ENCODE data around the gene CST2.
"Not testable (repeated sequence)": the region's sequence is repeated elsewhere in the genome, so short reads cannot be mapped to it uniquely, and the experiment has no call there.

CST2 gene

DNA sequence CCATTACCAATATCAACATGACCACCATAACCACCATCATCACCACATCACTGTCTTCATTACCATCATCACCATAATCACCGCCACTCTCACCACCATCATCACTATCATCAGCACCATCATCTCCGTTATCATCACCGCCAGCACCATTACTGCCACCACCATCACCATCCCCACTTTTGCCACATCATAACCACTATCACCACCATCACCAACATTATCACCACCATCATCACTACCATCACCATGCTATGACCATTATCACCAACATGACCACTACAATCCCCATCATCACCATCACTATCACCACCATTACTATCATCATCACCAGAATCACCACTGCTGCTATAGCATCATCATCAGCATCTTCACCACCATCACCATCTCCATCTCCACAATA lies 25.7 kb downstream of the CST2 start:
- H3K4me3 ChIP-seq (replicated peaks; ENCODE audit: low read depth, low read length) = no peak overlapping the region
- TF ChIP-seq, protein P1, sequence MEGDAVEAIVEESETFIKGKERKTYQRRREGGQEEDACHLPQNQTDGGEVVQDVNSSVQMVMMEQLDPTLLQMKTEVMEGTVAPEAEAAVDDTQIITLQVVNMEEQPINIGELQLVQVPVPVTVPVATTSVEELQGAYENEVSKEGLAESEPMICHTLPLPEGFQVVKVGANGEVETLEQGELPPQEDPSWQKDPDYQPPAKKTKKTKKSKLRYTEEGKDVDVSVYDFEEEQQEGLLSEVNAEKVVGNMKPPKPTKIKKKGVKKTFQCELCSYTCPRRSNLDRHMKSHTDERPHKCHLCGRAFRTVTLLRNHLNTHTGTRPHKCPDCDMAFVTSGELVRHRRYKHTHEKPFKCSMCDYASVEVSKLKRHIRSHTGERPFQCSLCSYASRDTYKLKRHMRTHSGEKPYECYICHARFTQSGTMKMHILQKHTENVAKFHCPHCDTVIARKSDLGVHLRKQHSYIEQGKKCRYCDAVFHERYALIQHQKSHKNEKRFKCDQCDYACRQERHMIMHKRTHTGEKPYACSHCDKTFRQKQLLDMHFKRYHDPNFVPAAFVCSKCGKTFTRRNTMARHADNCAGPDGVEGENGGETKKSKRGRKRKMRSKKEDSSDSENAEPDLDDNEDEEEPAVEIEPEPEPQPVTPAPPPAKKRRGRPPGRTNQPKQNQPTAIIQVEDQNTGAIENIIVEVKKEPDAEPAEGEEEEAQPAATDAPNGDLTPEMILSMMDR (IDR thresholded peaks at IDR 0.05; ENCODE audit: low read length, missing control alignments) = no peak
- DNase-seq (ENCODE audit: low read depth) = no peak

DNA sequence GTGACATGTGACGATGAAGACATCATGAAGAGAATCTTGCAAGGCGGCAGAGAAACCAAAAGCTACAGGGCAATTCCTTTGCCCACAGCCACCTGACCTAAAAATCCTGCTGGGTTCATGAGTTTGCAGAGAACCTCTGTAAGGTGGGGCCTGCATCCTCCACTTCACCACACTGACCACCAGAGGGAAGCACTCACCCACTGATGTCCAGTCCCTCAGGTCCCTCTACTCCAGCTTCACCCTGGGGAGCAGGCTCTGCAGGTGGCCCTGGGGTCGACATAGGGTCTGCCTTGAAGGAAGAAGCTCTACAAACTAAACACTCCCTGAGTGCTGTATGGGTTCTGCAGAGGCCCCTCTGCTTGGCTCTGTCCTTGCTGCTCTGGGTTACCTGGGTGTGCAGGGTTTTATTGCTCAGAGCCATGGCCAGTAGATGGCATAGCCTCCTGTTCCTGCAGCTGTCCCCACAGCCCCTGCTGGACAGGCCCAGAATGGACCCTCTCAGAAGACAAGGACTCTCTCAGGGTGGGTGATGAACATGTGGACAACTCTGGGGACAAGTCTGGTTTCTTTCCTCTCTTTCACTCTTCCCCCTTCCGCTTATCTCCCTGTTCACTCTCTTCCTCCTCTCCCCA lies 27.2 kb downstream of the CST2 start:
- H3K4me3 ChIP-seq (replicated peaks; ENCODE audit: low read depth, low read length) = not testable (repeated sequence)
- TF ChIP-seq, protein P1 (IDR thresholded peaks at IDR 0.05; ENCODE audit: low read length, missing control alignments) = peak; percentile 57
- peak; percentile 30 for DNase-seq (ENCODE audit: low read depth)

DNA sequence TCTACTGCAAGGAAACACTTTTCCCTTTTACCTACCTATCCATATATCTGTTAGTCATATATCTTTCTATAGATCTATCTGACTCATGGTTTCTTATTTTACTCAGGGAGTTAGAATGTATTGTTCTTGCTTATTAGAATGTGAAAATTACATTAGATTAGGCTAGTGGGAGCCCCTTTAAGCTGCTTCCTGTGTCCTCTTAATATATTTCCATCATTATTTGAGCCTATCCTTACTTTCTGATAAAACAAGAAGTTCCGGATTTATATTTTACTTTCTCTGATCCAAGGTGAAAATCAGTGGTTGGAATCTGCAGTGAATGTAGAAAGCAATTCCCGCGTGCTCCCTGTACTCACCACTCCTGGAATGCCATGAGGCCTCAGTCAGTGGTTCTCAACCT lies 31.0 kb downstream of the CST2 start:
- DNase-seq (ENCODE audit: low read depth) = no peak
- TF ChIP-seq, protein P1 (IDR thresholded peaks at IDR 0.05; ENCODE audit: low read length, missing control alignments) = no peak
- H3K4me3 ChIP-seq (replicated peaks; ENCODE audit: low read depth, low read length) = no peak overlapping the region

DNA sequence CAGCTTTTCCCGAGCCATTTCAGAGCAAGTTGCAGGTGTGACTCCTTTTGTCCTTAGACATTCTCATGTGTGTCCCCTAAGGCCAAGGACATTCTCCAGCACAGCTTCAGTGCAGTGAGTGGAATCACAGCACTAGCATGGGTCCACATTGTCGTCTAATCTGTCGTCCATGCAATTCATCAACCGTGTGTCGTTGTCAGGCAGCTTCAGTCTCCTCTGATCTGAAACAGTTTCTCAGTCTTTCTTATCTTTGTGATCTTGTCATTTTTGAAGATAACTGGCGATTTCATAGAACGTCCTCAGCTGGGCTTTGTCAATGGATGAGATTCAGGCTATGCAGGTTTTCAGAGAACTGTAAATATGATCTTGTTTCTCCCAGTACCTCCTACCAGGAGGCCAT lies 31.7 kb downstream of the CST2 start:
- H3K4me3 ChIP-seq (replicated peaks; ENCODE audit: low read depth, low read length) = no peak overlapping the region
- DNase-seq (ENCODE audit: low read depth) = no peak
- TF ChIP-seq, protein P1 (IDR thresholded peaks at IDR 0.05; ENCODE audit: low read length, missing control alignments) = no peak

DNA sequence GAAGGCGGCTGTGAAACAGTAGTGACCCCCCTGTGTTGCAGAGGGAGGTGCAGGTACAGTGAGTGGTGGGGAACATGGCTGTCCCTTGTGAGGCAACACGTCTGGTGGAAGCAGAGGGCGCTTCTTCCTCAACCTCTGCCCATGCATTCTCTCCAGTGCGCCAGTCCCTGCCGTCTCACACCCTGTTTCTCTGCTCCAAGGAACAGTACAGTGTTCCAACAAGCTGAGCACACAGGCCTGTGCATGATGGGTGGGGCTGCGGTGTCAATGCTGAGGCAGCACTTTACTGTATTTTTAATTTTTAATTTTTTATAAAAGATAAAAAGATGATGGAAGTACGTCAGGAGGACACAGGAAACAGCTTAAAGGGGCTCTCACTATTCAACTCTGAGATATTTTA lies 32.5 kb downstream of the CST2 start:
- no peak for DNase-seq (ENCODE audit: low read depth)
- no peak overlapping the region for H3K4me3 ChIP-seq (replicated peaks; ENCODE audit: low read depth, low read length)
- TF ChIP-seq, protein P1 (IDR thresholded peaks at IDR 0.05; ENCODE audit: low read length, missing control alignments) = no peak

DNA sequence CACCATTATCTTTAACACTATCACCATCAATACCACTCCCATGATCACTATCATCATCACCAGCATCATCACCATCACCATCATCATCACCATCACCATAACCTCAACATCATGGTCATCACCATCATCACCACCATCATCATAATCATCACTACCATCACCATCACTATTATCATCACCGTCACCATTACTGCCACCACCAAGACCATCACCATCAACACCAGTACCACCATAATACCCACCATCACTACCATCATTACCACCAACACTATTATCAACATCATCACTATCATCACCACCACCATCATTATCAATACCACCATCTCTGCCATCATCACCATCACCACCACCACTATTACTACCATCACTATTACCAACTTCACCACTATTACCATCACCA lies 43.1 kb downstream of the CST2 start:
- no peak overlapping the region for H3K4me3 ChIP-seq (replicated peaks; ENCODE audit: low read depth, low read length)
- TF ChIP-seq, protein P1 (IDR thresholded peaks at IDR 0.05; ENCODE audit: low read length, missing control alignments) = no peak
- no peak for DNase-seq (ENCODE audit: low read depth)

DNA sequence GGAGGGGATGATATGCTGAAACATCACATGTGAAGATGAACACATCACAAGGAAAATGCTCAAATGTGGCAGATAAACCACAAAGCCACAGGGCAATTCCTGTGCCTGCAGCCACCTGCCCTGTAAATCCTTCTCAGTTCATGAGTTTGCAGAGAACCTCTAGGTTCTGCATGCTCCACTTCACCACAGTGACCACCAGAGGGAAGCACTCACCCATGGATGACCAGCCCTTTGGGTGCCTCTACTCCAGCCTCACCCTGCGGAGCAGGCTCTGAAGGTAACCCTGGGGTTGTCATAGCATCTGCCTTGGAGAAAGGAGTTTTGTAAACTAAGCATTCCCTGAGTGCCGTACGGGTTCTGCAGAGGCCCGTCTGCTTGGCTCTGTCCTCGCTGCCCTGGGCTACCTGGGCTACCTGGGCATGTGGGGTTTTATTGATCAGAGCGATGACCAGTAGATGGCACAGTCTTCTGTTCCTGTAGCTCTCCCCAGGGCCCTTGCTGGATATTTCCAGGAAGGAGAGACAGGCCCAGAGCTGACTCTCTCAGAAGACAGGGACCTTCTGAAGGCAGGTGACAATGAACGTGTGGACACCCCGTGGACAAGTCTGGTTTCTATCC lies 44.1 kb downstream of the CST2 start:
- DNase-seq (ENCODE audit: low read depth) = peak; percentile 35
- TF ChIP-seq, protein P1 (IDR thresholded peaks at IDR 0.05; ENCODE audit: low read length, missing control alignments) = peak; percentile 65

DNA sequence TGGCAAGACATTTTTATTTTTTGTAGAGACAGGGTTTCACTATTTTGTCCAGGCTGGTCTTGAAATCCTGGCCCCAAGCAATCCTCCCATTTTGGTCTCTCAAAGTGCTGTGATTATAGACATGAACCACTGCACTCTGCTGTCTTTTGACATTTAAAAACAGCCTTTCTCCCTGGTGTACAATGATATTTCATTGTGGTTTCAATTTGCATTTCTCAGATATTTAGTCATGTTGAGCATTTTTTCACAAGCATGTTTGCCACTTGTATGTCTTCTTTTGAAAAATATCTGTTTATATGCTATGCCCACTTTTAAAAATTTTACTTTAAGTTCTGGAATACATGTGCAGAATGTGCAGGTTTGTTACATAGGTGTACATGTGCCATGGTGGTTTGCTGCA lies 47.9 kb downstream of the CST2 start:
- not testable (repeated sequence) for H3K4me3 ChIP-seq (replicated peaks; ENCODE audit: low read depth, low read length); DNase-seq (ENCODE audit: low read depth)

More for the DNA sequence above, 44.1 kb downstream of the CST2 start:
- H3K4me3 ChIP-seq (replicated peaks; ENCODE audit: low read depth, low read length) = no peak overlapping the region

DNA sequence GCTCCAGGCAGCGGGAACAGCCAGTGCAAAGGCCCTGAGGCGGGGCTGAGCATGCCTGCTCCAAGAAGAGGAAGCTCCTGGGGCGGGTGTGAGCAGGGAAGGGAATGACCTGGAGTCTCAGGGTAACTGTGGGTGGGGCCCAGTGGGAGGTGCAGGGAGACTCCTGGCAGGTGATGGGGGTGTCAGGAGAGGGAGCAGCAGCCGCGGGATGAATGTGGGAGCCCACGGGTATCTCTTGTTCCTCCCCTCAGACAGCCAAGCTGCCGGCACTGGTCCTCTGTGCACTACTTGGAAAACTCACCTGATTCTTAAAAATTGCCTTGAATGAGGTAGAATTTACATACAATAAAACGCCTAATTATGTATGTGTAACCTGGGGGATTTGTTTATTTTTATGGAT lies 49.1 kb downstream of the CST2 start:
- H3K4me3 ChIP-seq (replicated peaks; ENCODE audit: low read depth, low read length); DNase-seq (ENCODE audit: low read depth): not testable (repeated sequence)
